SH-SY5Y (cell line): ENCODE results near the gene ZBTB4.

Experiments used
- GATA2 ChIP-seq: IDR thresholded peaks from 2 replicates; pipeline ENCODE4 v1.6.1; 2011; ENCODE audit warnings: mild to moderate bottlenecking, low read depth, low read length
- GATA3 ChIP-seq: IDR thresholded peaks from 2 replicates; pipeline ENCODE4 v1.6.1; 2011; ENCODE audit warnings: low read depth, mild to moderate bottlenecking, low read length, moderate library complexity

- TF ChIP-seq GATA2 (no peak), GATA3 (no peak)
Measured at GRCh38 chr17:7466639-7467341, 12.6 kb downstream of the ZBTB4 start.
